Fibroblast of lung (primary cell): ENCODE results near the gene SELENOH.

Experiments used
- EZH2 ChIP-seq: IDR thresholded peaks from 2 replicates; pipeline ENCODE4 v1.5.1; 2012; ENCODE audit warnings: low read length, control low read depth, mild to moderate bottlenecking; ENCODE audit errors: missing control alignments
- TF ChIP-seq, protein P1 (sequence below), 2 donors: IDR thresholded peaks in 1 of 2; conservative IDR thresholded peaks in 1 of 2; 1 replicate in 1 of 2; 2 replicates in 1 of 2; pipeline ENCODE4 v1.5.1; 2011 to 2012; ENCODE audit warnings: low read length in 2 of 2, control low read depth in 1 of 2, inconsistent platforms in 1 of 2, low read depth in 1 of 2, mild to moderate bottlenecking in 1 of 2

GRCh38 chr11:57727185-57727584, 14.1 kb upstream of the SELENOH start:
- TF ChIP-seq, protein P1, sequence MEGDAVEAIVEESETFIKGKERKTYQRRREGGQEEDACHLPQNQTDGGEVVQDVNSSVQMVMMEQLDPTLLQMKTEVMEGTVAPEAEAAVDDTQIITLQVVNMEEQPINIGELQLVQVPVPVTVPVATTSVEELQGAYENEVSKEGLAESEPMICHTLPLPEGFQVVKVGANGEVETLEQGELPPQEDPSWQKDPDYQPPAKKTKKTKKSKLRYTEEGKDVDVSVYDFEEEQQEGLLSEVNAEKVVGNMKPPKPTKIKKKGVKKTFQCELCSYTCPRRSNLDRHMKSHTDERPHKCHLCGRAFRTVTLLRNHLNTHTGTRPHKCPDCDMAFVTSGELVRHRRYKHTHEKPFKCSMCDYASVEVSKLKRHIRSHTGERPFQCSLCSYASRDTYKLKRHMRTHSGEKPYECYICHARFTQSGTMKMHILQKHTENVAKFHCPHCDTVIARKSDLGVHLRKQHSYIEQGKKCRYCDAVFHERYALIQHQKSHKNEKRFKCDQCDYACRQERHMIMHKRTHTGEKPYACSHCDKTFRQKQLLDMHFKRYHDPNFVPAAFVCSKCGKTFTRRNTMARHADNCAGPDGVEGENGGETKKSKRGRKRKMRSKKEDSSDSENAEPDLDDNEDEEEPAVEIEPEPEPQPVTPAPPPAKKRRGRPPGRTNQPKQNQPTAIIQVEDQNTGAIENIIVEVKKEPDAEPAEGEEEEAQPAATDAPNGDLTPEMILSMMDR (conservative IDR thresholded peaks at IDR 0.05 in 1 of 2, IDR thresholded peaks at IDR 0.05 in 1 of 2; ENCODE audit: low read depth in 1 of 2, low read length in 2 of 2) = no peak
- no peak for TF ChIP-seq EZH2
